ENCODE measurements around the gene RPL23.

DNA sequence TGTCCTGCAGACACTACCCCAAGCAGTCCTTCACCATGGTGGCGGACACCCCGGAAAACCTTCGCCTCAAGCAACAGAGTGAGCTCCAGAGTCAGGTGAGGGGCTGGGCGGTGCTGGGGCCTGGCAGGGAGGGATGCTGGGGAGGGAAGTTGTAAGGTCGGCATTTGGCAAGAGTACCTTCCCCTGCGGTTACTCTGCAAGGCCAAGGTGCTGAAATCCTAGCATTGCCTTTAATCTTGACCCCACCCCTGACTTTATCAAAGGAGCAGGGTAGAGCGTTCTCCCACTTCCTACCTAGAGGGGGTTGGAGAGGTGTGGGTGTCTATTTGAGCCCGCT, 36.9 kb upstream of the RPL23 start:
- no peak for TF ChIP-seq POLR2A (IDR thresholded peaks at IDR 0.05)
- TF ChIP-seq, protein P1, sequence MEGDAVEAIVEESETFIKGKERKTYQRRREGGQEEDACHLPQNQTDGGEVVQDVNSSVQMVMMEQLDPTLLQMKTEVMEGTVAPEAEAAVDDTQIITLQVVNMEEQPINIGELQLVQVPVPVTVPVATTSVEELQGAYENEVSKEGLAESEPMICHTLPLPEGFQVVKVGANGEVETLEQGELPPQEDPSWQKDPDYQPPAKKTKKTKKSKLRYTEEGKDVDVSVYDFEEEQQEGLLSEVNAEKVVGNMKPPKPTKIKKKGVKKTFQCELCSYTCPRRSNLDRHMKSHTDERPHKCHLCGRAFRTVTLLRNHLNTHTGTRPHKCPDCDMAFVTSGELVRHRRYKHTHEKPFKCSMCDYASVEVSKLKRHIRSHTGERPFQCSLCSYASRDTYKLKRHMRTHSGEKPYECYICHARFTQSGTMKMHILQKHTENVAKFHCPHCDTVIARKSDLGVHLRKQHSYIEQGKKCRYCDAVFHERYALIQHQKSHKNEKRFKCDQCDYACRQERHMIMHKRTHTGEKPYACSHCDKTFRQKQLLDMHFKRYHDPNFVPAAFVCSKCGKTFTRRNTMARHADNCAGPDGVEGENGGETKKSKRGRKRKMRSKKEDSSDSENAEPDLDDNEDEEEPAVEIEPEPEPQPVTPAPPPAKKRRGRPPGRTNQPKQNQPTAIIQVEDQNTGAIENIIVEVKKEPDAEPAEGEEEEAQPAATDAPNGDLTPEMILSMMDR (IDR thresholded peaks at IDR 0.05), result no peak
